GM12878 (cell line): ENCODE measurements around the gene SPAG7. TPM values are rescaled to one million over a fixed set of nuclear protein-coding genes. Genes with fewer than 3 reads are reported as not detected.

Experiments
- ATAC-seq: fragments of 200-7000 bp; cut with Tn5 transposase; 3 replicates; pipeline ENCODE4 v1.9.1; 2020; ENCODE audit warnings: mild to moderate bottlenecking, moderate library complexity
- BruUV-seq: library from RNA; stranded (reverse); fragments of 400-500 nt; replicated peaks from 2 replicates; lab custom pipeline; 2021; lab: Mats Ljungman, UMichigan
- CTCF ChIA-PET: fragments of 300-600 bp; sonication (Branson Sonifier 250); formaldehyde crosslinking; extraction: SDS; loops from one replicate; lab custom pipeline; 2021; ENCODE audit warnings: inconsistent platforms; lab: Yijun Ruan, JAX
- POLR2A ChIA-PET: fragments of 350-600 bp; formaldehyde crosslinking; extraction: SDS; loops from one replicate; lab custom pipeline; 2021; ENCODE audit warnings: inconsistent platforms; lab: Charles Lee
- RAD21 ChIA-PET: fragments of 300-600 bp; sonication (Branson Sonifier 250); formaldehyde crosslinking; loops from one replicate; lab custom pipeline; 2023; ENCODE audit warnings: antibody characterized with exemption; ENCODE audit not compliant: unreplicated experiment; lab: Charles Lee
- SMC1A ChIA-PET: fragments of 300-600 bp; sonication (Branson Sonifier 250); formaldehyde crosslinking; loops from one replicate; lab custom pipeline; 2023; ENCODE audit not compliant: unreplicated experiment, uncharacterized antibody; lab: Charles Lee
- DNase-seq: peaks from one replicate; pipeline ENCODE4 v3.0.0-alpha.2; 2011; ENCODE audit warnings: low read depth, low spot score
- FAIRE-seq: peaks from 3 replicates; lab custom pipeline; 2011; peaks lifted over from hg19 to GRCh38; lab: Jason Lieb, UNC
- H2AFZ ChIP-seq: 2 replicates; pipeline ENCODE4 v1.6.0; 2011; ENCODE audit warnings: low read depth, low read length, control low read depth; ENCODE audit not compliant: control insufficient read depth
- H3K27ac ChIP-seq: 2 replicates; pipeline ENCODE4 v1.5.1; 2011; ENCODE audit warnings: control low read depth; ENCODE audit not compliant: control insufficient read depth, insufficient read depth
- H3K27me3 ChIP-seq, 2 experiments: replicated peaks in 1 of 2; 2 replicates each; pipeline versions ENCODE4 v1.6.0 to v1.6.1; 2011; ENCODE audit warnings: low read length in 1 of 2; ENCODE audit not compliant: control insufficient read depth in 2 of 2, insufficient read depth in 2 of 2
- H3K36me3 ChIP-seq, 2 experiments: 2 replicates each; pipeline ENCODE4 v1.5.1; 2011; ENCODE audit warnings: low read length in 1 of 2; ENCODE audit not compliant: control insufficient read depth in 2 of 2, insufficient read depth in 2 of 2
- H3K4me1 ChIP-seq: 2 replicates; pipeline ENCODE4 v1.6.1; 2011; ENCODE audit warnings: mild to moderate bottlenecking, low read length, moderate library complexity, mixed read lengths; ENCODE audit not compliant: control insufficient read depth, insufficient read depth
- H3K4me2 ChIP-seq: 2 replicates; pipeline ENCODE4 v1.6.0; 2011; ENCODE audit warnings: control low read depth; ENCODE audit not compliant: control insufficient read depth, insufficient read depth
- H3K4me3 ChIP-seq: fragments of 200-600 bp; sonication (generic); 2 replicates; pipeline ENCODE4 v1.5.1; 2016
- H3K79me2 ChIP-seq: 2 replicates; pipeline ENCODE4 v1.6.0; 2011; ENCODE audit warnings: low read length; ENCODE audit not compliant: control insufficient read depth, insufficient read depth
- H3K9ac ChIP-seq: 2 replicates; pipeline ENCODE4 v1.8.0; 2011; ENCODE audit warnings: low read length, control low read depth, mixed read lengths; ENCODE audit not compliant: control insufficient read depth, insufficient read depth
- H3K9me3 ChIP-seq: replicated peaks from 3 replicates; pipeline ENCODE4 v1.5.1; 2011; ENCODE audit warnings: mild to moderate bottlenecking, low read length; ENCODE audit not compliant: control insufficient read depth, insufficient read depth
- H4K20me1 ChIP-seq: 2 replicates; pipeline ENCODE4 v1.6.0; 2011; ENCODE audit not compliant: control insufficient read depth, insufficient read depth
- CREB1 ChIP-seq: IDR thresholded peaks from 2 replicates; pipeline ENCODE4 v1.6.1; 2012; ENCODE audit warnings: low read depth, mild to moderate bottlenecking, inconsistent platforms
- CTCF ChIP-seq, 3 experiments: IDR thresholded peaks in 2 of 3; conservative IDR thresholded peaks in 1 of 3; 2 replicates each; pipeline ENCODE4 v1.5.1; 2011; ENCODE audit warnings: low read depth in 3 of 3, low read length in 3 of 3, mild to moderate bottlenecking in 3 of 3, control low read depth in 2 of 3, moderate library complexity in 2 of 3, inconsistent platforms in 1 of 3, mixed read lengths in 1 of 3; ENCODE audit not compliant: control insufficient read depth in 2 of 3, insufficient read depth in 1 of 3; ENCODE audit errors: extremely low read depth in 1 of 3
- GATAD2B ChIP-seq: fragments of 450-650 bp; conservative IDR thresholded peaks from 2 replicates; pipeline ENCODE4 v1.6.1; 2017; ENCODE audit warnings: low read depth, mild to moderate bottlenecking, moderate library complexity
- HDGF ChIP-seq: fragments of 450-650 bp; IDR thresholded peaks from 2 replicates; pipeline ENCODE4 v1.6.1; 2016; ENCODE audit warnings: antibody characterized with exemption
- IKZF2 ChIP-seq, 2 experiments: fragments of 450-650 bp; IDR thresholded peaks; 2 replicates each; pipeline ENCODE4 v1.6.1; 2017; ENCODE audit warnings: mild to moderate bottlenecking in 2 of 2, moderate library complexity in 2 of 2
- LARP7 ChIP-seq: fragments of 450-650 bp; IDR thresholded peaks from 2 replicates; pipeline ENCODE4 v1.6.1; 2017; ENCODE audit warnings: mild to moderate bottlenecking
- MEF2B ChIP-seq: fragments of 450-650 bp; IDR thresholded peaks from 2 replicates; pipeline ENCODE4 v1.6.1; 2018; ENCODE audit warnings: mild to moderate bottlenecking, moderate library complexity; ENCODE audit not compliant: partially characterized antibody, poor library complexity, severe bottlenecking
- NBN ChIP-seq: fragments of 450-650 bp; IDR thresholded peaks from 2 replicates; pipeline ENCODE4 v1.6.1; 2016
- PAX8 ChIP-seq: fragments of 450-650 bp; IDR thresholded peaks from 2 replicates; pipeline ENCODE4 v1.6.1; 2017; ENCODE audit warnings: mild to moderate bottlenecking, moderate library complexity
- PML ChIP-seq: IDR thresholded peaks from 2 replicates; pipeline ENCODE4 v1.6.1; 2012; ENCODE audit warnings: low read length, inconsistent platforms
- SMC3 ChIP-seq: IDR thresholded peaks from 2 replicates; pipeline ENCODE4 v1.6.1; 2011; ENCODE audit warnings: low read length, improper control_type of control experiment, borderline replicate concordance
- SP1 ChIP-seq: IDR thresholded peaks from one replicate; pipeline ENCODE4 v1.6.1; 2011; ENCODE audit warnings: low read depth, low read length
- SUZ12 ChIP-seq: fragments of 200-600 bp; sonication (generic); IDR thresholded peaks from one replicate; pipeline ENCODE4 v1.6.1; 2018; ENCODE audit warnings: antibody characterized with exemption, mild to moderate bottlenecking; ENCODE audit not compliant: unreplicated experiment
- TCF12 ChIP-seq: IDR thresholded peaks from 2 replicates; pipeline ENCODE4 v1.6.1; 2011; ENCODE audit warnings: low read depth, mild to moderate bottlenecking, low read length
- ZBTB40 ChIP-seq: fragments of 450-650 bp; IDR thresholded peaks from 2 replicates; pipeline ENCODE4 v1.6.1; 2016; ENCODE audit warnings: mild to moderate bottlenecking, moderate library complexity, borderline replicate concordance
- WGBS: methylation state at CpG from one replicate; pipeline ENCODE4 v1.1.6; 2016; ENCODE audit warnings: low lambda C conversion rate; ENCODE audit not compliant: insufficient replicate concordance, insufficient coverage; ENCODE audit errors: missing lambda C conversion rate; 5-methylcytosine and 5-hydroxymethylcytosine counted together
- in situ Hi-C: fragments of 300-500 bp; cut with MboI; formaldehyde crosslinking; loops from 9 replicates; pipeline ENCODE4 v1.14.3; 2018; ENCODE audit warnings: mixed read lengths
- intact Hi-C: fragments of 100-400 bp; cut with micrococcal nuclease; formaldehyde crosslinking; loops from one replicate; pipeline ENCODE4 v1.14.2; 2022; ENCODE audit not compliant: unreplicated experiment
- polyA plus RNA-seq, 11 experiments: library from polyadenylated mRNA; depleted of rRNA in 4 of 11; unstranded in 6 of 11; stranded (reverse) in 5 of 11; fragments of >200 nt; fragmentation: Nextera tagmentation in 4 of 11; fragmentation: Illumina TruSeq in 1 of 11; extraction: Ambion mirVana in 4 of 11; extraction: Trizol in 1 of 11; gene quantifications; 1 replicate in 1 of 11; 2 replicates in 10 of 11; pipeline versions ENCODE4 v1.2.1 to v1.2.3, GENCODE V29; 2011 to 2016; ENCODE audit warnings: inconsistent platforms in 2 of 11, missing spikeins in 2 of 11, low read depth in 1 of 11
- total RNA-seq, 4 experiments: library from RNA; depleted of rRNA in 3 of 4; stranded (reverse); fragments of >200 nt in 3 of 4; fragmentation: Illumina TruSeq in 1 of 4; extraction: Trizol in 1 of 4; gene quantifications; 2 replicates each; pipeline versions ENCODE4 v1.2.1 to v1.2.3, GENCODE V29; 2013 to 2021

SPAG7 gene
- total and polyA plus RNA-seq, 10 of the 15 experiments (the other 5 are each of a cell fraction or from before 2014, with no cell fraction given): 7.9 to 146 (median 88.7) TPM

DNA sequence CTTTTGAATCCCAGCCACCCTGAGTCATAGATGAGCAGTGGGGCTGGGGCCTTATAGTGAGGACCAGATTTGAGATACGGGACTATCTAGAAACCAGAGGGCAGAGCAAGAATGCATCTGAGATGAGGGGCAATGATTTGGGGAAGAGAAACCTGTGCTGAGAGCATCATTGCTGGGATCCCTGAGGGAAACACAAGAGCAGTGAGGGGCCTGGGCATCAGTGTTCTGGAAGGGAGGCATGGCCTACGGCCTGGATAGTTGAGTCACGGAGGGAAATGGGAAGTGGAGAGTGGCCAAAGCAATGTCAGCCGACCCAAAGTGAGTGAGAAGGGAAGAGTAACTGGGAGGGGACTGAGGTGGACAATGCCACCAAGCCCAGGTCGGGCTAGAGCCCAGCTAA lies 14.7 kb upstream of the SPAG7 start:
- DNase-seq (no peak), ATAC-seq (no peak), FAIRE-seq (no peak)
- in situ Hi-C loops (loop anchor here (5.0 kb wide), 1 partner anchor 85 kb away; no protein-coding TSS in a partner anchor), intact Hi-C loops (no loop called here)
- 81% methylated on average over 5 of the region's 5 CpGs for whole genome bisulfite sequencing
- no peak for TF ChIP-seq TCF12
- no peak for TF ChIP-seq CREB1
- TF ChIP-seq ZBTB40: no peak
- TF ChIP-seq SP1: no peak
- no peak for TF ChIP-seq MEF2B
- TF ChIP-seq HDGF: no peak
- TF ChIP-seq PAX8: no peak
- TF ChIP-seq GATAD2B: no peak
- TF ChIP-seq IKZF2 (IDR thresholded peaks at IDR 0.05): no peak
- no peak for TF ChIP-seq PML
- no peak for TF ChIP-seq CTCF (IDR thresholded peaks at IDR 0.05 in 2 of 3, conservative IDR thresholded peaks at IDR 0.05 in 1 of 3; ENCODE audit: control insufficient read depth in 2 of 3, extremely low read depth in 1 of 3, insufficient read depth in 1 of 3, low read depth in 3 of 3, low read length in 3 of 3)
- no peak for TF ChIP-seq SMC3
- TF ChIP-seq SUZ12: no peak
- TF ChIP-seq LARP7: no peak
- no peak for TF ChIP-seq NBN
- H4K20me1 ChIP-seq: no peaks in the 10 kb centered on the region
- SMC1A ChIA-PET: no interaction called here
- H3K4me3 ChIP-seq: no peak overlapping the region
- no peak overlapping the region for H3K4me2 ChIP-seq
- H3K36me3 ChIP-seq: peaks cover 12 to 16% of the 10 kb centered on the region in 2 experiments; a peak in 3 of 4 replicates
- no peak overlapping the region for H2AFZ ChIP-seq
- peaks cover 11% of the 10 kb centered on the region for H3K79me2 ChIP-seq
- H3K9ac ChIP-seq: no peak overlapping the region
- no peaks in the 10 kb centered on the region for H3K9me3 ChIP-seq
- POLR2A ChIA-PET: no interaction called here
- H3K27me3 ChIP-seq: no peaks in the 10 kb centered on the region
- no TSS peak for BruUV-seq
- RAD21 ChIA-PET: no interaction called here
- H3K27ac ChIP-seq: no peak overlapping the region
- peaks cover 17% of the 10 kb centered on the region for H3K4me1 ChIP-seq
- CTCF ChIA-PET: interaction anchor here (0.9 to 1.5 kb wide), 3 partner anchors 12 to 81 kb away, joined by 4 to 6 read pairs (median 4); no protein-coding TSS in a partner anchor
